HepG2 (cell line): Measurements from ENCODE around the gene DNAAF8. TPM values are rescaled to one million over a fixed set of nuclear protein-coding genes. Genes with fewer than 3 reads are reported as not detected.

Experiments used
- ARID5B ChIP-seq: IDR thresholded peaks from 2 replicates; pipeline ENCODE4 v1.4.0; 2020; ENCODE audit warnings: mild to moderate bottlenecking, missing genetic modification reagents
- HOXA3 ChIP-seq: sonication (generic); formaldehyde crosslinking; IDR thresholded peaks from 2 replicates; pipeline ENCODE4 v1.5.0; 2020; ENCODE audit warnings: missing genetic modification reagents
- KDM5B ChIP-seq: sonication (generic); formaldehyde crosslinking; IDR thresholded peaks from 2 replicates; pipeline ENCODE4 v1.4.0; 2020; ENCODE audit warnings: missing genetic modification reagents, mild to moderate bottlenecking, borderline replicate concordance
- MAZ ChIP-seq, 2 experiments: sonication (generic) in 1 of 2; formaldehyde crosslinking in 1 of 2; IDR thresholded peaks; 2 replicates each; pipeline versions ENCODE4 v1.5.0 to v1.6.1; 2012 to 2020; ENCODE audit warnings: low read depth in 2 of 2, mild to moderate bottlenecking in 2 of 2, borderline replicate concordance in 1 of 2, improper control_type of control experiment in 1 of 2, low read length in 1 of 2, missing genetic modification reagents in 1 of 2, moderate library complexity in 1 of 2
- MLLT10 ChIP-seq: sonication (generic); formaldehyde crosslinking; IDR thresholded peaks from 2 replicates; pipeline ENCODE4 v1.4.0; 2020; ENCODE audit warnings: missing genetic modification reagents
- POGZ ChIP-seq: sonication (generic); formaldehyde crosslinking; IDR thresholded peaks from 2 replicates; pipeline ENCODE4 v1.4.0; 2020; ENCODE audit warnings: mild to moderate bottlenecking, missing genetic modification reagents
- ZBTB38 ChIP-seq: sonication (generic); formaldehyde crosslinking; IDR thresholded peaks from 2 replicates; pipeline ENCODE4 v1.5.1; 2020; ENCODE audit warnings: mild to moderate bottlenecking, missing genetic modification reagents
- ZNF180 ChIP-seq: sonication (generic); formaldehyde crosslinking; IDR thresholded peaks from 2 replicates; pipeline ENCODE4 v1.4.0; 2020; ENCODE audit warnings: low read depth, missing genetic modification reagents, borderline replicate concordance
- ZNF496 ChIP-seq: sonication (generic); formaldehyde crosslinking; IDR thresholded peaks from 2 replicates; pipeline ENCODE4 v1.8.1; 2023; ENCODE audit warnings: mild to moderate bottlenecking, moderate library complexity, missing genetic modification reagents; ENCODE audit not compliant: insufficient replicate concordance
- polyA plus RNA-seq, 8 experiments: library from polyadenylated mRNA; depleted of rRNA in 3 of 8; stranded (reverse) in 7 of 8; unstranded in 1 of 8; fragments of >200 nt; fragmentation: Illumina TruSeq in 4 of 8; extraction: Trizol in 4 of 8; gene quantifications; 2 replicates each; pipeline versions ENCODE4 v1.2.1 to v1.2.3, GENCODE V29; 2011 to 2016; ENCODE audit warnings: low read depth in 4 of 8, missing spikeins in 1 of 8, mixed read lengths in 1 of 8; ENCODE audit not compliant: insufficient read depth in 1 of 8
- total RNA-seq, 5 experiments: library from RNA; depleted of rRNA; stranded (reverse); fragments of >200 nt; fragmentation: Illumina TruSeq; extraction: Trizol; gene quantifications; 2 replicates each; pipeline ENCODE4 v1.2.3, GENCODE V29; 2016; ENCODE audit warnings: low read depth in 1 of 5
- TF ChIP-seq, protein P1 (sequence below): sonication (generic); formaldehyde crosslinking; IDR thresholded peaks from 2 replicates; pipeline ENCODE4 v1.4.0; 2020; ENCODE audit warnings: missing genetic modification reagents
- TF ChIP-seq, protein P2 (sequence below): sonication (generic); formaldehyde crosslinking; IDR thresholded peaks from 2 replicates; pipeline ENCODE4 v1.5.0; 2020; ENCODE audit warnings: mild to moderate bottlenecking, missing genetic modification reagents, borderline replicate concordance

Gene DNAAF8
- total and polyA plus RNA-seq, 2 of the 13 experiments (the other 11 are each of a cell fraction or from before 2014, with no cell fraction given): 0.44 TPM; not detected in 1

GRCh38 chr16:4702466-4702808 lies 31.9 kb upstream of the DNAAF8 start (continued):
- TF ChIP-seq ZNF496 (CRISPR knock-in tag): no peak
- TF ChIP-seq ARID5B: peak; percentile 13; the same call in 1 of the 2 replicates
- TF ChIP-seq HOXA3: peak; percentile 82
- peak; percentile 53; the same call in 1 of the 2 replicates for TF ChIP-seq ZBTB38 (CRISPR knock-in tag)
- no peak for TF ChIP-seq MLLT10 (CRISPR knock-in tag)
- TF ChIP-seq POGZ (CRISPR knock-in tag): no peak
- TF ChIP-seq ZNF180: no peak
- TF ChIP-seq, protein P1, sequence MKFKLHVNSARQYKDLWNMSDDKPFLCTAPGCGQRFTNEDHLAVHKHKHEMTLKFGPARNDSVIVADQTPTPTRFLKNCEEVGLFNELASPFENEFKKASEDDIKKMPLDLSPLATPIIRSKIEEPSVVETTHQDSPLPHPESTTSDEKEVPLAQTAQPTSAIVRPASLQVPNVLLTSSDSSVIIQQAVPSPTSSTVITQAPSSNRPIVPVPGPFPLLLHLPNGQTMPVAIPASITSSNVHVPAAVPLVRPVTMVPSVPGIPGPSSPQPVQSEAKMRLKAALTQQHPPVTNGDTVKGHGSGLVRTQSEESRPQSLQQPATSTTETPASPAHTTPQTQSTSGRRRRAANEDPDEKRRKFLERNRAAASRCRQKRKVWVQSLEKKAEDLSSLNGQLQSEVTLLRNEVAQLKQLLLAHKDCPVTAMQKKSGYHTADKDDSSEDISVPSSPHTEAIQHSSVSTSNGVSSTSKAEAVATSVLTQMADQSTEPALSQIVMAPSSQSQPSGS (CRISPR knock-in tag): peak; percentile 36; the same call in 1 of the 2 replicates
- no peak for TF ChIP-seq MAZ (IDR thresholded peaks at IDR 0.05; ENCODE audit: borderline replicate concordance, low read depth, low read length)
- no peak for TF ChIP-seq MAZ (CRISPR knock-in tag; IDR thresholded peaks at IDR 0.05; ENCODE audit: low read depth)
- no peak for TF ChIP-seq KDM5B (CRISPR knock-in tag)
- TF ChIP-seq, protein P2, sequence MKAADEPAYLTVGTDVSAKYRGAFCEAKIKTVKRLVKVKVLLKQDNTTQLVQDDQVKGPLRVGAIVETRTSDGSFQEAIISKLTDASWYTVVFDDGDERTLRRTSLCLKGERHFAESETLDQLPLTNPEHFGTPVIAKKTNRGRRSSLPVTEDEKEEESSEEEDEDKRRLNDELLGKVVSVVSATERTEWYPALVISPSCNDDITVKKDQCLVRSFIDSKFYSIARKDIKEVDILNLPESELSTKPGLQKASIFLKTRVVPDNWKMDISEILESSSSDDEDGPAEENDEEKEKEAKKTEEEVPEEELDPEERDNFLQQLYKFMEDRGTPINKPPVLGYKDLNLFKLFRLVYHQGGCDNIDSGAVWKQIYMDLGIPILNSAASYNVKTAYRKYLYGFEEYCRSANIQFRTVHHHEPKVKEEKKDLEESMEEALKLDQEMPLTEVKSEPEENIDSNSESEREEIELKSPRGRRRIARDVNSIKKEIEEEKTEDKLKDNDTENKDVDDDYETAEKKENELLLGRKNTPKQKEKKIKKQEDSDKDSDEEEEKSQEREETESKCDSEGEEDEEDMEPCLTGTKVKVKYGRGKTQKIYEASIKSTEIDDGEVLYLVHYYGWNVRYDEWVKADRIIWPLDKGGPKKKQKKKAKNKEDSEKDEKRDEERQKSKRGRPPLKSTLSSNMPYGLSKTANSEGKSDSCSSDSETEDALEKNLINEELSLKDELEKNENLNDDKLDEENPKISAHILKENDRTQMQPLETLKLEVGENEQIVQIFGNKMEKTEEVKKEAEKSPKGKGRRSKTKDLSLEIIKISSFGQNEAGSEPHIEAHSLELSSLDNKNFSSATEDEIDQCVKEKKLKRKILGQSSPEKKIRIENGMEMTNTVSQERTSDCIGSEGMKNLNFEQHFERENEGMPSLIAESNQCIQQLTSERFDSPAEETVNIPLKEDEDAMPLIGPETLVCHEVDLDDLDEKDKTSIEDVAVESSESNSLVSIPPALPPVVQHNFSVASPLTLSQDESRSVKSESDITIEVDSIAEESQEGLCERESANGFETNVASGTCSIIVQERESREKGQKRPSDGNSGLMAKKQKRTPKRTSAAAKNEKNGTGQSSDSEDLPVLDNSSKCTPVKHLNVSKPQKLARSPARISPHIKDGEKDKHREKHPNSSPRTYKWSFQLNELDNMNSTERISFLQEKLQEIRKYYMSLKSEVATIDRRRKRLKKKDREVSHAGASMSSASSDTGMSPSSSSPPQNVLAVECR (CRISPR knock-in tag): peak; percentile 50; the same call in 1 of the 2 replicates
